Endothelial cell of umbilical vein (primary cell): ENCODE results near the gene UBR4. TPM values are rescaled to one million over a fixed set of nuclear protein-coding genes. Genes with fewer than 3 reads are reported as not detected.

Experiments used
- BruUV-seq: library from RNA; stranded (reverse); fragments of 400-500 nt; replicated peaks from 2 replicates; lab custom pipeline; 2021; lab: Mats Ljungman, UMichigan
- CTCF ChIA-PET: fragments of 300-600, 350-600 bp; sonication (Branson Sonifier 250); formaldehyde crosslinking; loops from one replicate; lab custom pipeline; 2021; ENCODE audit warnings: antibody characterized with exemption, inconsistent platforms; lab: Charles Lee
- POLR2A ChIA-PET: fragments of 300-600, 350-600 bp; sonication (Branson Sonifier 250); formaldehyde crosslinking; loops from one replicate; lab custom pipeline; 2021; ENCODE audit warnings: antibody characterized with exemption, inconsistent platforms; lab: Charles Lee
- DNase-seq: peaks from one replicate; pipeline ENCODE4 v3.0.0-alpha.2; 2011; ENCODE audit warnings: low read depth, low spot score
- FAIRE-seq: peaks from 2 replicates; lab custom pipeline; 2011; peaks lifted over from hg19 to GRCh38; lab: Jason Lieb, UNC
- H2AFZ ChIP-seq: 2 replicates; pipeline ENCODE4 v1.6.0; 2012; ENCODE audit warnings: low read depth, low read length, control low read depth, inconsistent platforms
- H3K27ac ChIP-seq: 2 replicates; pipeline ENCODE4 v1.5.1; 2011; ENCODE audit warnings: low read depth, mild to moderate bottlenecking, control low read depth, low read length, moderate library complexity; ENCODE audit not compliant: insufficient read depth
- H3K27me3 ChIP-seq, 2 experiments: 2 replicates each; pipeline versions ENCODE4 v1.6.0 to v1.6.1; 2011; ENCODE audit warnings: low read length in 2 of 2, mixed read lengths in 1 of 2; ENCODE audit not compliant: control insufficient read depth in 2 of 2, insufficient read depth in 2 of 2
- H3K36me3 ChIP-seq, 2 experiments: 2 replicates in 1 of 2; 3 replicates in 1 of 2; pipeline ENCODE4 v1.5.1; 2011; ENCODE audit warnings: low read length in 2 of 2, mild to moderate bottlenecking in 1 of 2, moderate library complexity in 1 of 2; ENCODE audit not compliant: control insufficient read depth in 2 of 2, insufficient read depth in 2 of 2; ENCODE audit errors: extremely low read depth in 1 of 2
- H3K4me1 ChIP-seq: 3 replicates; pipeline ENCODE4 v1.5.1; 2011; ENCODE audit warnings: mild to moderate bottlenecking, low read length; ENCODE audit not compliant: control insufficient read depth, insufficient read depth; ENCODE audit errors: extremely low read depth
- H3K4me2 ChIP-seq: 2 replicates; pipeline ENCODE4 v1.6.1; 2011; ENCODE audit warnings: low read length, control low read depth, mixed read lengths; ENCODE audit not compliant: insufficient read depth
- H3K4me3 ChIP-seq, 3 experiments: fragments of 200-600 bp in 1 of 3; sonication (generic), shearing (Covaris generic) in 1 of 3; replicated peaks in 1 of 3; 2 replicates each; pipeline ENCODE4 v1.5.1; 2011 to 2016; ENCODE audit warnings: control low read depth in 3 of 3, low read length in 3 of 3, mild to moderate bottlenecking in 2 of 3, inconsistent platforms in 1 of 3, low read depth in 1 of 3, moderate library complexity in 1 of 3; ENCODE audit not compliant: insufficient read depth in 1 of 3
- H3K79me2 ChIP-seq: 2 replicates; pipeline ENCODE4 v1.6.0; 2012; ENCODE audit warnings: low read length, inconsistent platforms; ENCODE audit not compliant: control insufficient read depth, insufficient read depth
- H3K9ac ChIP-seq: replicated peaks from 2 replicates; pipeline ENCODE3; 2011; ENCODE audit warnings: low read length, control low read depth; ENCODE audit not compliant: insufficient read depth; ENCODE audit errors: extremely low read depth
- H3K9me1 ChIP-seq: replicated peaks from 3 replicates; pipeline ENCODE4 v1.6.0; 2011; ENCODE audit warnings: mild to moderate bottlenecking, low read length; ENCODE audit not compliant: control insufficient read depth, insufficient read depth; ENCODE audit errors: extremely low read depth
- H3K9me3 ChIP-seq: replicated peaks from 2 replicates; pipeline ENCODE4 v1.5.1; 2012; ENCODE audit warnings: low read length, inconsistent platforms; ENCODE audit not compliant: control insufficient read depth, insufficient read depth
- H4K20me1 ChIP-seq: replicated peaks from 2 replicates; pipeline ENCODE3; 2011; ENCODE audit warnings: mild to moderate bottlenecking, low read length; ENCODE audit not compliant: control insufficient read depth, insufficient read depth; ENCODE audit errors: extremely low read depth
- CTCF ChIP-seq, 2 donors: IDR thresholded peaks; 1 replicate in 1 of 2; 2 replicates in 1 of 2; pipeline ENCODE4 v1.5.1; 2011; ENCODE audit warnings: low read length in 2 of 2, mild to moderate bottlenecking in 2 of 2, moderate library complexity in 2 of 2, control low read depth in 1 of 2, inconsistent platforms in 1 of 2, low read depth in 1 of 2; ENCODE audit not compliant: insufficient read depth in 1 of 2; ENCODE audit errors: extremely low read depth in 1 of 2
- EZH2 ChIP-seq: IDR thresholded peaks from 2 replicates; pipeline ENCODE4 v1.6.1; 2012; ENCODE audit warnings: borderline replicate concordance, low read depth, mild to moderate bottlenecking, moderate library complexity, low read length, inconsistent platforms; ENCODE audit not compliant: severe bottlenecking
- FOS ChIP-seq: IDR thresholded peaks from 2 replicates; pipeline ENCODE4 v1.6.1; 2011; ENCODE audit warnings: mild to moderate bottlenecking, low read length, moderate library complexity, borderline replicate concordance; ENCODE audit not compliant: insufficient read depth
- GATA2 ChIP-seq: IDR thresholded peaks from 2 replicates; pipeline ENCODE4 v1.7.0; 2011; ENCODE audit warnings: low read depth, mild to moderate bottlenecking, moderate library complexity, mixed read lengths, low read length; ENCODE audit not compliant: insufficient read length, insufficient read depth
- JUN ChIP-seq: IDR thresholded peaks from 2 replicates; pipeline ENCODE4 v1.6.1; 2011; ENCODE audit warnings: borderline replicate concordance, low read depth; ENCODE audit not compliant: insufficient read length, insufficient read depth
- MAX ChIP-seq: IDR thresholded peaks from 2 replicates; pipeline ENCODE4 v1.6.1; 2011; ENCODE audit not compliant: insufficient read depth, insufficient read length
- MYC ChIP-seq: IDR thresholded peaks from one replicate; pipeline ENCODE4 v1.6.1; 2011; ENCODE audit warnings: mild to moderate bottlenecking, low read depth, low read length
- POLR2A ChIP-seq: IDR thresholded peaks from 2 replicates; pipeline ENCODE4 v1.6.1; 2012; ENCODE audit warnings: low read depth, mild to moderate bottlenecking, control low read depth, low read length
- POLR2AphosphoS5 ChIP-seq: IDR thresholded peaks from 2 replicates; pipeline ENCODE4 v1.6.1; 2012; ENCODE audit warnings: low read depth, mild to moderate bottlenecking, control low read depth, low read length, moderate library complexity; ENCODE audit not compliant: insufficient read depth
- dilution Hi-C: fragments of 300-500 bp; cut with MboI; formaldehyde crosslinking; loops from one replicate; pipeline ENCODE4 v1.15.0; 2019; ENCODE audit warnings: low sequenced_read_pairs; ENCODE audit not compliant: extremely low pct_ligation_motif_present
- intact Hi-C: fragments of 100-400 bp; cut with micrococcal nuclease; formaldehyde crosslinking; loops from one replicate; pipeline ENCODE4 v1.10.0; 2022
- polyA plus RNA-seq, 4 experiments: library from polyadenylated mRNA; depleted of rRNA in 3 of 4; stranded (reverse) in 3 of 4; unstranded in 1 of 4; fragments of >200 nt; gene quantifications; 2 replicates each; pipeline versions ENCODE4 v1.2.1 to v1.2.3, GENCODE V29; 2011 to 2012; ENCODE audit warnings: missing spikeins in 1 of 4
- total RNA-seq: library from RNA; stranded (reverse); gene quantifications from 2 replicates; pipeline ENCODE4 v1.2.3, GENCODE V29; 2021

UBR4 gene
- total and polyA plus RNA-seq, 2 donors (not counting 3 experiments of a cell fraction or from before 2014, with no cell fraction given): 125 to 150 TPM

GRCh38 chr1:19258353-19258752 lies 48.3 kb upstream of the UBR4 start:
- no TSS peak for BruUV-seq
- FAIRE-seq: no peak
- peaks cover 23% of the 10 kb centered on the region for H3K79me2 ChIP-seq
- peaks cover 13 to 30% of the 10 kb centered on the region in 2 experiments for H3K36me3 ChIP-seq
- no peak for DNase-seq
- no peak overlapping the region for H3K27ac ChIP-seq
- TF ChIP-seq GATA2 (no peak), MYC (no peak), POLR2AphosphoS5 (no peak), EZH2 (no peak)
- peaks cover 2% of the 10 kb centered on the region for H3K4me1 ChIP-seq
- H3K9me3 ChIP-seq: no peaks in the 10 kb centered on the region
- no peak overlapping the region for H3K9ac ChIP-seq
- H3K9me1 ChIP-seq: no peaks in the 10 kb centered on the region
- no peak overlapping the region for H2AFZ ChIP-seq
- H4K20me1 ChIP-seq: no peaks in the 10 kb centered on the region
- no peak overlapping the region for H3K4me2 ChIP-seq
- H3K4me3 ChIP-seq: no peak overlapping the region
- H3K27me3 ChIP-seq: no peaks in the 10 kb centered on the region
- intact Hi-C loops: loop anchor here (10.0 kb wide), 1 partner anchor 336 kb away; a partner anchor contains a TSS
- POLR2A ChIA-PET: no interaction called here
- CTCF ChIA-PET: no interaction called here
- dilution Hi-C loops: no loop called here

- no peak overlapping the region for H3K4me3 ChIP-seq
- ChIA-PET POLR2A (no interaction called here), CTCF (interaction anchor here (0.8 to 1.1 kb wide), 2 partner anchors 16 to 397 kb away, joined by 3 to 6 read pairs; no protein-coding TSS in a partner anchor)
- peaks cover 10% of the 10 kb centered on the region for H3K4me1 ChIP-seq
- TF ChIP-seq CTCF (IDR thresholded peaks at IDR 0.05; ENCODE audit: extremely low read depth in 1 of 2, insufficient read depth in 1 of 2, low read depth in 1 of 2, low read length in 2 of 2) (no peak), MYC (no peak), GATA2 (no peak), JUN (no peak), FOS (no peak), POLR2AphosphoS5 (no peak), MAX (no peak), EZH2 (no peak), POLR2A (no peak)
- FAIRE-seq (no peak), DNase-seq (no peak)
- peaks cover 13 to 30% of the 10 kb centered on the region in 2 experiments for H3K36me3 ChIP-seq
- intact Hi-C loops (loop anchor here (10.0 kb wide), 1 partner anchor 337 kb away; a partner anchor contains a TSS), dilution Hi-C loops (no loop called here)
- H3K9me3 ChIP-seq: no peaks in the 10 kb centered on the region
- no peak overlapping the region for H3K9ac ChIP-seq
- H3K27me3 ChIP-seq: no peaks in the 10 kb centered on the region
- no peaks in the 10 kb centered on the region for H3K9me1 ChIP-seq
- no peak overlapping the region for H3K4me2 ChIP-seq
- H3K27ac ChIP-seq: no peak overlapping the region
- peaks cover 33% of the 10 kb centered on the region for H3K79me2 ChIP-seq
- no TSS peak for BruUV-seq
- H4K20me1 ChIP-seq: no peaks in the 10 kb centered on the region
- no peak overlapping the region for H2AFZ ChIP-seq
Measured at GRCh38 chr1:19257178-19257914, 47.3 kb upstream of the UBR4 start.
